ENCODE measurements around the gene PLAAT2. TPM values are rescaled to one million over a fixed set of nuclear protein-coding genes. Genes with fewer than 3 reads are reported as not detected.

The PLAAT2 gene
- total RNA-seq, 1 experiment from 2014 or later: 0.52 TPM

GRCh38 chr11:63503492-63503891 is 59.7 kb downstream of the PLAAT2 start:
- no peak overlapping the region for H2AK5ac ChIP-seq (ENCODE audit: insufficient read length, low read length)
- no CpG with 5 or more reads among the region's 6 CpGs for WGBS (ENCODE audit: extremely low coverage, insufficient read length, low lambda C conversion rate)
- no peak overlapping the region for H3K4me2 ChIP-seq (ENCODE audit: insufficient read depth, insufficient read length, low read length)
- no peaks in the 10 kb centered on the region for H3K79me2 ChIP-seq (ENCODE audit: insufficient read depth, low read length)
- Mint-ChIP-seq H3K27ac (no peak overlapping the region), H3K4me1 (peaks cover 62 to 75% of the 10 kb centered on the region in 2 experiments), H3K27me3 (ENCODE audit: low read depth) (peaks cover 5% of the 10 kb centered on the region), H3K9me3 (peaks cover 25 to 30% of the 10 kb centered on the region in 2 experiments), H3K36me3 (ENCODE audit: insufficient read depth in 1 of 3, low read depth in 3 of 3) (peaks cover 16 to 28% (median 25%) of the 10 kb centered on the region in 3 experiments), H3K4me3 (0 out of 5 replicates have a peak overlapping the region, but pooled peaks of 1 of the 2 experiments have one; percentile 31)
- H3K27ac ChIP-seq (ENCODE audit: insufficient read length, low read depth, low read length): no peak overlapping the region
- H4K20me1 ChIP-seq (ENCODE audit: control insufficient read depth, insufficient read depth, insufficient read length): no peaks in the 10 kb centered on the region
- H3K14ac ChIP-seq (ENCODE audit: insufficient read depth, low read length): no peak overlapping the region
- no peak overlapping the region for H3K23ac ChIP-seq (ENCODE audit: insufficient read length, low read depth, low read length)
- no peak for TF ChIP-seq CTCF (conservative IDR thresholded peaks at IDR 0.05)
- H2BK15ac ChIP-seq (ENCODE audit: low read depth, low read length): no peak overlapping the region
- no peak overlapping the region for H2AFZ ChIP-seq (ENCODE audit: low read length)
- H3K23me2 ChIP-seq (ENCODE audit: insufficient read length, low read depth, low read length, poor library complexity, severe bottlenecking): no peaks in the 10 kb centered on the region
- no peak overlapping the region for H3K18ac ChIP-seq (ENCODE audit: insufficient read length, low read depth, low read length)
- H3K4ac ChIP-seq (ENCODE audit: low read depth, low read length): no peak overlapping the region
- no peak overlapping the region for H4K8ac ChIP-seq (replicated peaks; ENCODE audit: insufficient read length, low read depth, low read length)
- H3K9ac ChIP-seq (ENCODE audit: extremely low read depth, insufficient read length, low read length): no peak overlapping the region
- no peak overlapping the region for H4K91ac ChIP-seq (ENCODE audit: insufficient read length, low read depth, low read length)
- no peaks in the 10 kb centered on the region for H3K9me3 ChIP-seq (ENCODE audit: control insufficient read depth, low read depth, low read length)
- H2BK20ac ChIP-seq (ENCODE audit: low read depth, low read length, poor library complexity, severe bottlenecking): no peak overlapping the region
- no peak overlapping the region for H3T11ph ChIP-seq (ENCODE audit: low read length)
- H2BK12ac ChIP-seq (ENCODE audit: insufficient read length, low read depth, low read length): no peak overlapping the region
- peaks cover 9% of the 10 kb centered on the region; the same call in 1 of the 2 replicates for H3K4me1 ChIP-seq (ENCODE audit: insufficient read depth, low read length)
- no peak overlapping the region for H2BK120ac ChIP-seq (ENCODE audit: low read depth, low read length, poor library complexity, severe bottlenecking)
- H3K56ac ChIP-seq (ENCODE audit: insufficient read length, low read depth, low read length): no peak overlapping the region
- no peaks in the 10 kb centered on the region for H3K79me1 ChIP-seq (ENCODE audit: insufficient read depth, low read depth, low read length, poor library complexity, severe bottlenecking)
- DNase-seq: no peak
- no peak overlapping the region for H2BK5ac ChIP-seq (ENCODE audit: insufficient read length, low read length)
- H3K27me3 ChIP-seq (ENCODE audit: insufficient read depth, low read length): no peaks in the 10 kb centered on the region
- no peak overlapping the region for H4K5ac ChIP-seq (ENCODE audit: insufficient read length, low read depth, low read length)

Other genes starting within 250 kb of the PLAAT2 start
- not detected in 2 replicates for gene SLC22A9, start 193.6 kb downstream of the PLAAT2 start, total RNA-seq (2021)
- 8.5 and 9.6 TPM in 2 replicates for gene PLAAT5, start 72.2 kb downstream of the PLAAT2 start, total RNA-seq (2021)
- gene LGALS12, start 57.3 kb downstream of the PLAAT2 start, total RNA-seq (2021): 1.9 and 2.0 TPM in 2 replicates
- gene PLAAT4, start 26.6 kb downstream of the PLAAT2 start, total RNA-seq (2021): 3.1 and 3.5 TPM in 2 replicates
- 188 and 198 TPM in 2 replicates for gene PLAAT3, start 51.1 kb upstream of the PLAAT2 start, total RNA-seq (2021)
- gene ATL3, start 108.0 kb upstream of the PLAAT2 start, total RNA-seq (2021): 24.0 and 25.4 TPM in 2 replicates
- gene RTN3, start 118.1 kb upstream of the PLAAT2 start, total RNA-seq (2021): 173 TPM in 2 replicates
- 48.2 and 49.3 TPM in 2 replicates for gene ZFTA, start 205.4 kb upstream of the PLAAT2 start, total RNA-seq (2021)